Neuron (in vitro differentiated cells): Measurements from ENCODE around the gene MAP2K2.

Source experiments
- H2AFZ ChIP-seq: one replicate; pipeline ENCODE4 v1.6.1; 2013; ENCODE audit warnings: low read depth, mild to moderate bottlenecking, inconsistent platforms, low read length, moderate library complexity
- H3K27me3 ChIP-seq: one replicate; pipeline ENCODE4 v1.6.1; 2013; ENCODE audit warnings: low read length; ENCODE audit not compliant: insufficient read depth
- H3K36me3 ChIP-seq: one replicate; pipeline ENCODE4 v1.6.1; 2013; ENCODE audit warnings: low read length; ENCODE audit not compliant: insufficient read depth
- H3K4me1 ChIP-seq: one replicate; pipeline ENCODE4 v1.6.1; 2013; ENCODE audit warnings: low read length; ENCODE audit not compliant: insufficient read depth
- H3K4me3 ChIP-seq: 2 replicates; pipeline ENCODE4 v1.5.1; 2013; ENCODE audit warnings: mild to moderate bottlenecking, low read length, moderate library complexity
- H3K9me3 ChIP-seq: one replicate; pipeline ENCODE4 v1.6.1; 2013; ENCODE audit warnings: low read length

Gene MAP2K2

GRCh38 chr19:4064149-4064495 is 59.8 kb downstream of the MAP2K2 start:
- Histone ChIP-seq H3K9me3 (no peaks in the 10 kb centered on the region), H3K27me3 (peaks cover 16% of the 10 kb centered on the region), H3K36me3 (no peaks in the 10 kb centered on the region), H2AFZ (no peak overlapping the region), H3K4me3 (peak overlapping the region; percentile 68), H3K4me1 (peaks cover 19% of the 10 kb centered on the region)

GRCh38 chr19:4063369-4064148 is 60.4 kb downstream of the MAP2K2 start:
- Histone ChIP-seq H2AFZ (no peak overlapping the region), H3K36me3 (no peaks in the 10 kb centered on the region), H3K4me1 (peaks cover 21% of the 10 kb centered on the region), H3K27me3 (peaks cover 12% of the 10 kb centered on the region), H3K9me3 (no peaks in the 10 kb centered on the region), H3K4me3 (peak overlapping the region; percentile 68)

GRCh38 chr19:4062419-4063368 is 61.2 kb downstream of the MAP2K2 start:
- Histone ChIP-seq H3K4me1 (peaks cover 20% of the 10 kb centered on the region), H3K27me3 (peaks cover 4% of the 10 kb centered on the region), H3K36me3 (no peaks in the 10 kb centered on the region), H3K9me3 (no peaks in the 10 kb centered on the region), H2AFZ (no peak overlapping the region), H3K4me3 (no peak overlapping the region)

- Histone ChIP-seq H3K4me3 (no peak overlapping the region), H3K9me3 (no peaks in the 10 kb centered on the region), H3K36me3 (no peaks in the 10 kb centered on the region), H3K27me3 (no peaks in the 10 kb centered on the region), H2AFZ (no peak overlapping the region), H3K4me1 (peaks cover 17% of the 10 kb centered on the region)
Measured at GRCh38 chr19:4061683-4062418, 62.1 kb downstream of the MAP2K2 start.

GRCh38 chr19:4061178-4061682 is 62.7 kb downstream of the MAP2K2 start:
- no peak overlapping the region for H2AFZ ChIP-seq
- H3K27me3 ChIP-seq, result no peaks in the 10 kb centered on the region
- no peaks in the 10 kb centered on the region for H3K9me3 ChIP-seq
- H3K36me3 ChIP-seq, result no peaks in the 10 kb centered on the region
- no peak overlapping the region for H3K4me3 ChIP-seq
- H3K4me1 ChIP-seq, result peaks cover 17% of the 10 kb centered on the region

GRCh38 chr19:4060621-4061177 is 63.2 kb downstream of the MAP2K2 start:
- no peaks in the 10 kb centered on the region for H3K36me3 ChIP-seq
- no peak overlapping the region for H3K4me3 ChIP-seq
- no peaks in the 10 kb centered on the region for H3K27me3 ChIP-seq
- no peak overlapping the region for H2AFZ ChIP-seq
- H3K4me1 ChIP-seq, result peaks cover 17% of the 10 kb centered on the region
- H3K9me3 ChIP-seq, result no peaks in the 10 kb centered on the region

GRCh38 chr19:4059891-4060620 is 63.9 kb downstream of the MAP2K2 start:
- peaks cover 17% of the 10 kb centered on the region for H3K4me1 ChIP-seq
- H3K4me3 ChIP-seq, result no peak overlapping the region
- H2AFZ ChIP-seq, result no peak overlapping the region

GRCh38 chr19:4059453-4059871 is 64.5 kb downstream of the MAP2K2 start:
- H3K9me3 ChIP-seq, result no peaks in the 10 kb centered on the region
- H2AFZ ChIP-seq, result no peak overlapping the region
- H3K27me3 ChIP-seq, result no peaks in the 10 kb centered on the region
- H3K36me3 ChIP-seq, result peaks cover 5% of the 10 kb centered on the region
- peaks cover 13% of the 10 kb centered on the region for H3K4me1 ChIP-seq
- H3K4me3 ChIP-seq, result no peak overlapping the region

More at GRCh38 chr19:4059891-4060620, 63.9 kb downstream of the MAP2K2 start:
- Histone ChIP-seq H3K9me3 (no peaks in the 10 kb centered on the region), H3K27me3 (no peaks in the 10 kb centered on the region), H3K36me3 (peaks cover under 1% of the 10 kb centered on the region)

- Histone ChIP-seq H3K36me3 (peaks cover 6% of the 10 kb centered on the region), H2AFZ (no peak overlapping the region), H3K4me1 (peaks cover 7% of the 10 kb centered on the region), H3K4me3 (no peak overlapping the region), H3K27me3 (no peaks in the 10 kb centered on the region), H3K9me3 (no peaks in the 10 kb centered on the region)
Measured at GRCh38 chr19:4058693-4059452, 65.0 kb downstream of the MAP2K2 start.

GRCh38 chr19:4057931-4058692 is 65.8 kb downstream of the MAP2K2 start:
- peaks cover 3% of the 10 kb centered on the region for H3K4me1 ChIP-seq
- H3K27me3 ChIP-seq, result no peaks in the 10 kb centered on the region
- H3K4me3 ChIP-seq, result no peak overlapping the region

GRCh38 chr19:4055209-4055552 is 68.7 kb downstream of the MAP2K2 start:
- Histone ChIP-seq H3K4me1 (peaks cover 3% of the 10 kb centered on the region), H2AFZ (no peak overlapping the region), H3K4me3 (no peak overlapping the region), H3K27me3 (no peaks in the 10 kb centered on the region), H3K36me3 (peaks cover 25% of the 10 kb centered on the region), H3K9me3 (no peaks in the 10 kb centered on the region)

More at GRCh38 chr19:4057931-4058692, 65.8 kb downstream of the MAP2K2 start:
- peaks cover 14% of the 10 kb centered on the region for H3K36me3 ChIP-seq
- H3K9me3 ChIP-seq, result no peaks in the 10 kb centered on the region
- H2AFZ ChIP-seq, result no peak overlapping the region
